Superior temporal gyrus (tissue), 1 donor: ENCODE measurements around the gene IBSP.

Experiments
- DNase-seq: peaks from one replicate; pipeline ENCODE4 v3.0.0-alpha.2; 2016; ENCODE audit errors: extremely low spot score

Gene IBSP

DNA sequence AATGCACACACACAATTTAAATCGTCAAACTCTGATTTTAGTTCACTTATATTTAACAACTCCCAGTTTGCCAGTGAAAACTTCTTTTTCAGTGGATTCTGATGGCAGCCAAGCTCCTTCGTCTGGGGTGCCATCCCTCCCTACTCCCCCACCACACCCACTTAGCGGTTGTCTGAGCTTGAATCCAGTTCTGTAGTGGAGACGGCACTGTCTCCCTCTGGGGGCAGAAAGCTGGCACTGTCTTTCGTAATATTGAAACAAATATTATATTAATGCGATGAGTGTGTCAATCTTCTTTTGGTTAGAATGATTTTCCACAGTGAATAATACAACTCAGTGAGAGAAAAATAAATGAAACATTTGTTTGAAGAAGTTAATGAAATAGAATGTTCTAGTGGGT is 38.9 kb downstream of the IBSP start:
- DNase-seq = no peak

DNA sequence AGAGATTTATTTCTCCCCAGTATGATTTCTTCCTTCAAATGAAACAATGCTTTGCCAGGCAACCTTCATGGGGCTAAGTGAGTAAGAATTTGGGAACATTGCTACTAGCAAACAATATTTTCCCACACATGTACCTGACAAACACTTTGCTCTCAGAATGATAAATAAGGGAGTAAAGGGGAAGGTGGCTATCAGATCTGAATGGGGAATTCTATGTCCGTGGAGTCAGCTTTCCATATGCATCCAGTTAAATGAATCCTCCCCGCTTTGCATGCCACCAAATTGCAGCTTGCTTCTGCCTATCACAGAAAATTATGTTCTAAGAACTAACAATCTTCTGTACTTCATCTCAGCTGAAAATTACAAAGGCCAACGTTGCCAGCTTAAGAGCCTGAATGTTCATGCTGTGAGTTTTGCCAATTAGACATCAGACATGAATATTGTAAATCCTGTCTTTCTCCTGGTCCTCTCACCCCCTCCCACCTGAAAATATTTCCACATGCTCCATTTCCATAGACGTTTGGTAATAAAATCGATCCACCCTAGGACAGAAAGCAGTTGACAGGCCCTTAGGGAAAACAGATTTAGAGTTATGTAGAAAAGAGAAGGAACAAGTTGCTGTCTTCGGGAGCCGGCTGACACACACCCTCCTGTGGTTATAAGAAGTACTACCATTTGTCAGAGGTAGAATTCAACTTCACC is 39.7 kb downstream of the IBSP start:
- peak; percentile 84 for DNase-seq

DNA sequence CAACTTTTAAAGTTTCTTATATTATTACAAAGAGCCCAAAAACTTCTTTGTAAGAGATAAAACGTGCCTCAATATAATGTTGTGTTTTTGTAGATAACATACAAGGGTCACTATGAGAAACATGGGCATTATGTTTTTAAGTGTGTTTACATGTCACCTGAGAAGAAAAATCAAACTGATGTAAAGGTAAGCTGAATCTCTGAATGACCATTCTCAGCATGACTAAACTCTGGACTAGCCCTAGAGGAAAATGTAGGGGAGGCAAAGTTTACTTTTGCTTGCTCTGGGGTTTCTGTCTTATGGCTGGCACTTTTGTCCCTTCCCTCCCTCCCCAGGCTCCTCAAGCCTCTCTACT is 40.2 kb downstream of the IBSP start:
- DNase-seq = no peak

DNA sequence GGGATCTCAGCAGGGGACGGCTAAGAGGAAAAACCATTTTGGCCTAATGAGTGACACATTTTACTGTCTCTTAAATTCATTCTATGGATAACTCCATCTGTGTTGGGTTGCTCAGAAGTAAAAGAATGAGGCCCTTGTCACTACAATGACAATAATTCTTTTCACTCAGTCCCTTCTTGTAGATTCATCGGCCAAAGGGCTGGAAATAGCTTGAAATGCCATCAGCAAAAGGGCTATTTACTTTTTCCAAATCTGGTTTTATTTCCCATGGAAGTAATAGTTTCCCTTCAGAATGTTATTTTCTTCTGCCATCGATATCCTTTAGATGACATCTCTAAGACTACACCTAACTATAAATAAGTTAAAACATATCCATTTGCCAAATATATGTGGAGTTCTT is 40.8 kb downstream of the IBSP start:
- DNase-seq = peak; percentile 88

DNA sequence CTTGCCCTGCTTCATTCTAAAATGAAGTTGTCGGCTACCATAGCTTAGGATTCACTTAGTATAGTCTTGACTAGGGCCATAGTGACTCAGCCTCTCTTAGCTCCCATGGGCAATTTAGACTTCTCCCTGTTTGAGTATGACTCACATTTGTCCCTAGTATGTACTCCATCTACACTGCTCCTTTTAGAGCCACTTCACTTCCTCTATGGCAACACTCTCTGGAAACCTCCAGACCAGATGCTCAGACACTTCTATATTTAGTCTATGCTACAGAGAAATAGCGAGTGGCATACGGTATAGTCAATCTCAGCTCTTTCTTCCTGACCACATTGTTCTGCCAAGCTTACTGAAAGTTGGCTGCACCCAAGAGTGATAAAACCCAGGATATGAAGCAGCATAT is 44.6 kb downstream of the IBSP start:
- DNase-seq = peak; percentile 87

DNA sequence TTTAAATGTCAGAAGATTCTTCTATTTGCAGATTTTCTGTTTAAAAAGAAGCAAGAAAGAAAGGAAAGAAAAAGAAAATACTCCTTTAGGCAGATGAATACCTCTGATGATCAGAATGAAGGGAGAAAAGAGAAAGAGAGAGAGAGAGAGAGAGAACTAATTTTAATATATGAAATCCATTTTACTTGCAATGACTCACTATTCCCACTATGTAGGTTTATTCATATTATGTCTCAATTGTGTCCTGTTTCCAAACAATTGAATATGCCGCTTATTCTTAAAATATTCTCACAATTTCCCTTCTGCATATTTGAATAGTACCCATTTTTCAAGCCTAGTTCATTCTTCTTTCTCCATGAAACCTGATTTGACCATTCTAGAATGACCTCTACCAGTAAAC is 45.1 kb downstream of the IBSP start:
- DNase-seq = no peak

DNA sequence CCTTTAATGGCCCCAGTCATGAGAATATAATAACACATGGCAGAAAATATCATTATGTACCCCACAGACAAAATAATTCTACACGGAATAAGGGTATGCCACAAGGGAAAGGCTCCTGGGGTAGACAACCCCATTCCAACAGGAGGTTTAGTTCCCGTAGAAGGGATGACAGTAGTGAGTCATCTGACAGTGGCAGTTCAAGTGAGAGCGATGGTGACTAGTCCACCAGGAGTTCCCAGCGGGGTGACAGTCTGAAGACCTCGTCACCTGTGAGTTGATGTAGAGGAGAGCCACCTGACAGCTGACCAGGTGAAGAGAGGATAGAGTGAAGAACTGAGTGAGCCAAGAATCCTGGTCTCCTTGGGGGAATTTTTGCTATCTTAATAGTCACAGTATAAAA is 46.9 kb downstream of the IBSP start:
- no peak for DNase-seq

DNA sequence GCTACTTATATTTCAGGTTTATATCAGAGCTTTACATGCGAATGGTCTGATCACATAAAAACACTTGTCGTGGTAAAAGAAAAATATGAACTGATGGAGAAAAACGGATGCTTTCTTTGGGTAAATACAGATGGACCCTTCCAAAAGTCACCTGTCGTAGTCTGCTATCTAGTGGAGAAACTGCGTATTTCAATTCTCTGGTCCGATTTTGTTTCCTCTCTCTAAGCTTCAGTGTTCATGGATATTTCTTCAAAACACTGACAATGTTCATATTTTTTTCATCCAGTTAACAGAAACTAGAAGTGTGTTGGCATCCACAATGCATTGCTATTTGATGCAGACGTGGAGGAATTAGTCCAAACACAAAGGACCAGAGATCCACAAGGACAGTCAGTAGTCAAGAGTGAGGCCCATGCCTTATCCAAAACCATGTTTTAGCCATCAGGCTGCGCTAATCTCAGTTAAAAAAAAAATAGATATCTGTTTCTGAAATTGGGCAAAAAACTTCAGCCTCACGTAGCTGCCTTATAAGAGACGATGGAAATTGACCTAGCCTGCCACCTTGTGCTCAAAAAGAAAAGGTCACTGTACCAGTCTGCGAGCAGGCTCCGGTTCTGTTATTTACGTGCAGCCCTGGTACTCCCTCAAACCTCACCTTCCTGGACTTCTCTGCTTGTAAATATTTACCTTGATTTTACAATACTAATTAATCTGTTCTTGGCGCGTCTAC is 49.4 kb downstream of the IBSP start:
- DNase-seq = peak; percentile 91

DNA sequence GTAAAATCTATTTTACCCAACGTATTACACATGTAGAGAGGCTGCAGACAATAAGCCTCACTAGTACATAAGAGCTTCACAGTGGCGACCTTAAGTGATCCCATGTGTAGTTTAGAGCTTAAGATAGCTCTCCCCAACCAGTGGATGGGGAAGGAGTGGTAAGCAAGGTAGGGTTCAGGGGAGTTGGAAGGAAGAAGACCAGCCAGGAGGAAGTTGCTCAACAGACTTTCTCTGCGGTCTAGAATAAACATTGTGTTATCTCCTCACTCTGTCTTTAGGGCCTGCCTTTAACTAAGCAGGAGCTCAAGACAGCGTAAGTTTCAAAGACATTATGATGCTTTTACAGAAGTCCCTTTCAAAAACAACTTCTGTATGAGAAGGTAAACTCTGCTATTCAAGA is 50.3 kb downstream of the IBSP start:
- no peak for DNase-seq

DNA sequence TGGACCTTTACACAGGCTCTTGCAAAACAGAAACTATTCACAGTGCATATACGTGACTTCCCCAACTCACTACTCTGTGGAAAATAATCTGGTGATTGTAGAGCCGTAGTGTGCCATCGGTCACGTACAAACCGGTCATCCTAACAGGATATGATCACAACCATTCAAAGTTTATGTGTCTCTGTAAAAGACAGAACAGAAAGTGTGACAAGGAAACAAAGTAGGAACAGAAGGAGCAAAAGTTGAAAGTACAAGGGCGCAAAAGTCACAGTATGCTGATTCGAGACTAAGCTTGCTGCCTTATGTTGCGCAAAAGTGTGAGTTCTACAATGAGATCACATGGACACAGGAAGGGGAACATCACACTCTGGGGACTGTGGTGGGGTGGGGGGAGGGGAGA is 52.0 kb downstream of the IBSP start:
- DNase-seq = no peak

DNA sequence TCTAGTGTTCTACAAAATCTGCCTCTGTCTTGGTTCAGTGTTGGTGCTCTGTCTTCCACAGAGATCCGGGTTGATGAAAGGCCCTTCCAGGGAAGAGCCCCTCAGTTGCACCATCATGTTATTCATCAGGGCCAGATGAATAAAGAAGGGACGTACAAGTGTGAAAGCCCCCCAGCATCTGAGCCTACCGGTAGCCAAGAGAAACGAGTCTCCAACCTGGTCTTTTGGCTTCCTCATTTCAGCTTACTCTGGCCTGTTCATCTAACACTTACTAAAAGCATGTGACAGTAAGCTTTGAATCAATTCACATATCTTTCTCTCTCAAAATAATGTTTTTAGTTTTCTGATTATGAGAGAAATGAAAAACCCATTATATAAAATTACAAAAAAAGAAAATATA is 52.6 kb downstream of the IBSP start:
- DNase-seq = no peak

DNA sequence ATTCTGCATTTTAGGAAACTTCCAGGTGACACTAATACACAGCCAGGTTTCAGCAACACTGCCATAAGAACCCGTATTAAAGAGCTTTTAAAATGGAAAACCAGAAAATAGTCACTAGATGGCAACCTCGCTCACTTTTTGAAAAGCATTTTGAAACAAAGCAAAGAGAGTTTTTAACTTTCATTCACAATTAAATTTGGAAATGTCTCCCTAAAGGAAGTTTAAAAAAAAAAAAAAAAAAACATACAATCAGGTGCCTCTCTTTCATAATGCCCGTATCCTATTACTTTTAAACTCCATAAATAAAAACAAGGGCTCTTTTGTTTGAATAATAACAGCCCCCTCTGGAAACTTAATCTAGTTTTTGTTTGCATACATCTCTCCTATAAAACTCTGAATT is 53.8 kb downstream of the IBSP start:
- DNase-seq = peak; percentile 94

DNA sequence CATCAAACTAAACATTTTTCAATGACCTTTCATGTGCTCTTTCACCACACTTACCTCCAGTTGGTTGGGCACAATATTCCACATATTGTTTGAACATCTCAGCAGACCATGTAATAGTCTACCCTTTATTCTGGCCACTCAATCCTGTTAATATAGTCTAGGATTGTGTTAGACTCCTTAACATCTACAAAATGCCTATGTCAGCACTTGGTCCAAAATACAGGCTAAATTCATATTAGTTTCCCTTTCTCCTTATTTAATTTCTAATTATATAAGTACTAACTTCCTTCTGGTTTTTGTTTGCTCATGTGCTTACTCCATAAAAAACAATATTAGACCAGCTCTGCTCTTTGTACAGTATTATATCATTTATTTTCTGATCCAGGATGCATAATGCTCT is 54.5 kb downstream of the IBSP start:
- no peak for DNase-seq

DNA sequence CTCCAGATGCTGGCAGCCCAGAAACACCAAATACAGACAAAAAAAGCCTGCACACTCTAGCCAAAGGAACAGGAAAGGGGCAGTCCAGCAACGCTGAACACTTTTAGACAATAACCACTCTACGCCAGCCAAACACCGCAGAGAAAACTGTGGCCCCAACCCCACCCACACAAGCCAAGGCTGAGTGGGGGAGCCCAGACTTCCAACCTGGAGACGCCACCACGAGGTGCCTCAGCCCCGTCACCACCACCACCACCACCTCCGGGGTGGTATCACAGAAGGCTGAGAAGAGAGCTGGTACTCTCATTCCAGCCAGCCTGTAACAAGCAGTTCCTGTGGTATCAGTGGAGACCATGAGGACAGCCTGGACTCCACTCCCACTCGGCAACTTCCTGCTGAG is 56.2 kb downstream of the IBSP start:
- no peak for DNase-seq

DNA sequence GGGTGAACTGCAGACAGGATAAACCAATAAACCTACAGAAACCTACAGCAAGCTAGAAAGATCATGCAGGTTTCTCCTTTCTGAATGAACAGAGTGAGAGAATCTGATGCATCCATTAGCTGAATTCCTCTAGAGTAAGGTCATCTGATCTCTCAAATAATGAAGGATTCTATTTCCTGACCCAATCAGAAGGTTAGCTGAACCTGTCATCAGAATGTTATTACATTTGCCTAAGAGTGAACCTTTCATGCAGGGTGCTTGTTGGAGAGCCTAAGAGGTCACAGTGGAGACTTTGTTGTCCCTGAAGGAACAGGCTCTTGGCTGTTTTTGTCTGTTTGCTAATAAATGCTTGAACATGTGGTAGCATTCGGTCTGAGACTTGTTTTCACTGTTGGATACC is 57.5 kb downstream of the IBSP start:
- no peak for DNase-seq

DNA sequence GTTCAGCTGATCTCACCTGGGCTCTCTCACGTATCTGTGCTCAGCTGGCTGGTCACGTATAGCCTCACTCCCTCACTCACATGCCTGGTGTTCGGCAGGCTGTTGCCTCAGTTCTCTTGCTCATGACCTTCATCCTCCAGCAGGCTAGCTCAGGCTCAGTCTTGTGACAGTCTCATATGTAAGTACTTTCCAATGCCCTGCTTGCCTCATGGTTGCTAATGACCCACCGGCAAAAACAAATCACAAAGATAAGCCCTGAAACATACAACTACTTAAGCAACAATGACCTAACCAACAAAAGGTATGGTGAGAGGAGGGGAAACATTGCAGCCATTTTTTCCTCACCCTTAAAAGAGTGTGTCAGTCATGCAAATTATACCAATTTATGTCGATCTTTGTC is 58.4 kb downstream of the IBSP start:
- no peak for DNase-seq
